HepG2 (cell line): ENCODE data around the gene RPTOR. TPM values are rescaled to one million over a fixed set of nuclear protein-coding genes. Genes with fewer than 3 reads are reported as not detected.

Source experiments
- EZH2 ChIP-seq: conservative IDR thresholded peaks from 2 replicates; pipeline ENCODE4 v1.6.1; 2012; ENCODE audit warnings: mild to moderate bottlenecking, low read depth, low read length, moderate library complexity
- NBN ChIP-seq: fragments of 450-650 bp; conservative IDR thresholded peaks from 2 replicates; pipeline ENCODE4 v1.6.1; 2017
- TP53 ChIP-seq: sonication (generic); formaldehyde crosslinking; conservative IDR thresholded peaks from 2 replicates; pipeline ENCODE4 v1.4.0; 2020; ENCODE audit warnings: missing genetic modification reagents
- ZFP62 ChIP-seq: sonication (generic); formaldehyde crosslinking; IDR thresholded peaks from 2 replicates; pipeline ENCODE4 v1.4.0; 2020; ENCODE audit warnings: missing genetic modification reagents
- ZNF30 ChIP-seq: sonication (generic); formaldehyde crosslinking; IDR thresholded peaks from 2 replicates; pipeline ENCODE4 v1.5.0; 2020; ENCODE audit warnings: mild to moderate bottlenecking, missing genetic modification reagents
- ZNF33A ChIP-seq: sonication (generic); formaldehyde crosslinking; IDR thresholded peaks from 2 replicates; pipeline ENCODE4 v1.5.1; 2020; ENCODE audit warnings: missing genetic modification reagents, mild to moderate bottlenecking, moderate library complexity, borderline replicate concordance
- polyA plus RNA-seq, 8 experiments: library from polyadenylated mRNA; depleted of rRNA in 3 of 8; stranded (reverse) in 7 of 8; unstranded in 1 of 8; fragments of >200 nt; fragmentation: Illumina TruSeq in 4 of 8; extraction: Trizol in 4 of 8; gene quantifications; 2 replicates each; pipeline versions ENCODE4 v1.2.1 to v1.2.3, GENCODE V29; 2011 to 2016; ENCODE audit warnings: low read depth in 4 of 8, missing spikeins in 1 of 8, mixed read lengths in 1 of 8; ENCODE audit not compliant: insufficient read depth in 1 of 8
- total RNA-seq, 5 experiments: library from RNA; depleted of rRNA; stranded (reverse); fragments of >200 nt; fragmentation: Illumina TruSeq; extraction: Trizol; gene quantifications; 2 replicates each; pipeline ENCODE4 v1.2.3, GENCODE V29; 2016; ENCODE audit warnings: low read depth in 1 of 5
- TF ChIP-seq, protein P1 (sequence below): IDR thresholded peaks from 2 replicates; pipeline ENCODE4 v1.6.1; 2016; ENCODE audit warnings: missing biosample characterization, missing genetic modification reagents, low read depth
- TF ChIP-seq, protein P2 (sequence below): sonication (generic); formaldehyde crosslinking; IDR thresholded peaks from 2 replicates; pipeline ENCODE4 v1.9.0; 2021; ENCODE audit warnings: missing genetic modification reagents, borderline replicate concordance
- TF ChIP-seq, protein P3 (sequence below): sonication (generic); formaldehyde crosslinking; IDR thresholded peaks from 2 replicates; pipeline ENCODE4 v1.5.1; 2020; ENCODE audit warnings: mild to moderate bottlenecking, missing genetic modification reagents, moderate library complexity
- TF ChIP-seq, protein P4 (sequence below): sonication (generic); formaldehyde crosslinking; IDR thresholded peaks from 2 replicates; pipeline ENCODE4 v1.5.0; 2020; ENCODE audit warnings: mild to moderate bottlenecking, missing genetic modification reagents, moderate library complexity
- TF ChIP-seq, protein P5 (sequence below): fragments of 450-650 bp; IDR thresholded peaks from 2 replicates; pipeline ENCODE4 v1.6.1; 2017; ENCODE audit warnings: mild to moderate bottlenecking

The RPTOR gene
- total and polyA plus RNA-seq, 2 of the 13 experiments (the other 11 are each of a cell fraction or from before 2014, with no cell fraction given), result 6.6 to 25.3 TPM

DNA sequence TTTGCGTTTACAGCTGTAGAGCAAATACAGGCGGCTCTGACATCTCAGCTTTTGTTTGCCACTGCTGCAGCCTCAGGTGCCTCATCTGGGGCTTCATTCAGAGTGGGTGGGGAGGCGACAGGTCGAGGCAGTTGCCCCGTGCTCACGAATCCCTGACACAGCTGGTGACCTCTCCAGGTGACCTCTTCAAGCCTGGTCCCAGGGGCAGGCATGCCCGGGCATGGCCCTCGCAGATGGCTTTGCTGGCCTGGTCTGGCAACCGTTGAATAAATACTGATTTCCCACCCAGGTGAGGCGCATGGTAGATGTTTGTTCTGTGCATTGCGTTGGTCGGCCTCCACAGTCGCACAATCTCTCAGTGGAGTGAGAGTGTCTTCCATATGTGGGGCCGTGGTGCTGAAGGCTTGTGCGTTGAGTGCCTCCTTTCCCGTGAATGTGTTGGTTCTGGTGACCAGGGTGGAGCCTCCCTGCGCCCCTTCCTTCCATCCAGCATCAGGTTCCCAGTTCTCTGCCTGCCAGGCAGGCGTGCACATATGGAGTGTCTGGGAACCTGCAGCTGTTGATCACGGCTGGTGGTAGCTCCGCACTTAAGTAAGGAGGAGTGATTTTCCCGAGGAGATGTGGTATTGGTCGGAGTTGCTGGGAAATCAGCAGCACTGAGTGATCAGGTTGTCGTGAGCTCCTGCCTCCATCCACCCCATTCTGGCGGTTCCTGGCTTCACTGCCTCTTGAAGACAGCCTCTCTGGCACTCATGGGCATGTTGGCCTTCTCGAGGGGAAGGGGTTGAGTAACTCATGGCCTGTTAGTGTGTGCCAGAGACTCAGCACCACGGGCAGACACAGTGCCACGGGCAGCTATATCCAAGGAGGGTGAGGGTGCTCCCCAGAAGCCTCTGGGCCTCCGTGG lies 149.7 kb downstream of the RPTOR start (continued):
- TF ChIP-seq, protein P1, sequence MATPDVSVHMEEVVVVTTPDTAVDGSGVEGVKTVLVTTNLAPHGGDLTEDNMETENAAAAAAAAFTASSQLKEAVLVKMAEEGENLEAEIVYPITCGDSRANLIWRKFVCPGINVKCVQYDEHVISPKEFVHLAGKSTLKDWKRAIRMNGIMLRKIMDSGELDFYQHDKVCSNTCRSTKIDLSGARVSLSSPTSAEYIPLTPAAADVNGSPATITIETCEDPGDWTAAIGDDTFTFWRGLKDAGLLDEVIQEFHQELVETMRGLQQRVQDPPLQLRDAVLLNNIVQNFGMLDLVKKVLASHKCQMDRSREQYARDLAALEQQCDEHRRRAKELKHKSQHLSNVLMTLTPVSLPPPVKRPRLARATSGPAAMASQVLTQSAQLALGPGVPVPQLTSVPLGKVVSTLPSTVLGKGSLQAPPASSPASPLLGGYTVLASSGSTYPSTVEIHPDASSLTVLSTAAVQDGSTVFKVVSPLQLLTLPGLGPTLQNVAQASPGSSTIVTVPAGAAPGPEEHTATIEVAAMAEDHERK (CRISPR knock-in tag), result no peak
- TF ChIP-seq, protein P2, sequence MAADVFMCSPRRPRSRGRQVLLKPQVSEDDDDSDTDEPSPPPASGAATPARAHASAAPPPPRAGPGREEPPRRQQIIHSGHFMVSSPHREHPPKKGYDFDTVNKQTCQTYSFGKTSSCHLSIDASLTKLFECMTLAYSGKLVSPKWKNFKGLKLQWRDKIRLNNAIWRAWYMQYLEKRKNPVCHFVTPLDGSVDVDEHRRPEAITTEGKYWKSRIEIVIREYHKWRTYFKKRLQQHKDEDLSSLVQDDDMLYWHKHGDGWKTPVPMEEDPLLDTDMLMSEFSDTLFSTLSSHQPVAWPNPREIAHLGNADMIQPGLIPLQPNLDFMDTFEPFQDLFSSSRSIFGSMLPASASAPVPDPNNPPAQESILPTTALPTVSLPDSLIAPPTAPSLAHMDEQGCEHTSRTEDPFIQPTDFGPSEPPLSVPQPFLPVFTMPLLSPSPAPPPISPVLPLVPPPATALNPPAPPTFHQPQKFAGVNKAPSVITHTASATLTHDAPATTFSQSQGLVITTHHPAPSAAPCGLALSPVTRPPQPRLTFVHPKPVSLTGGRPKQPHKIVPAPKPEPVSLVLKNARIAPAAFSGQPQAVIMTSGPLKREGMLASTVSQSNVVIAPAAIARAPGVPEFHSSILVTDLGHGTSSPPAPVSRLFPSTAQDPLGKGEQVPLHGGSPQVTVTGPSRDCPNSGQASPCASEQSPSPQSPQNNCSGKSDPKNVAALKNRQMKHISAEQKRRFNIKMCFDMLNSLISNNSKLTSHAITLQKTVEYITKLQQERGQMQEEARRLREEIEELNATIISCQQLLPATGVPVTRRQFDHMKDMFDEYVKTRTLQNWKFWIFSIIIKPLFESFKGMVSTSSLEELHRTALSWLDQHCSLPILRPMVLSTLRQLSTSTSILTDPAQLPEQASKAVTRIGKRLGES, result no peak
- TF ChIP-seq, protein P3, sequence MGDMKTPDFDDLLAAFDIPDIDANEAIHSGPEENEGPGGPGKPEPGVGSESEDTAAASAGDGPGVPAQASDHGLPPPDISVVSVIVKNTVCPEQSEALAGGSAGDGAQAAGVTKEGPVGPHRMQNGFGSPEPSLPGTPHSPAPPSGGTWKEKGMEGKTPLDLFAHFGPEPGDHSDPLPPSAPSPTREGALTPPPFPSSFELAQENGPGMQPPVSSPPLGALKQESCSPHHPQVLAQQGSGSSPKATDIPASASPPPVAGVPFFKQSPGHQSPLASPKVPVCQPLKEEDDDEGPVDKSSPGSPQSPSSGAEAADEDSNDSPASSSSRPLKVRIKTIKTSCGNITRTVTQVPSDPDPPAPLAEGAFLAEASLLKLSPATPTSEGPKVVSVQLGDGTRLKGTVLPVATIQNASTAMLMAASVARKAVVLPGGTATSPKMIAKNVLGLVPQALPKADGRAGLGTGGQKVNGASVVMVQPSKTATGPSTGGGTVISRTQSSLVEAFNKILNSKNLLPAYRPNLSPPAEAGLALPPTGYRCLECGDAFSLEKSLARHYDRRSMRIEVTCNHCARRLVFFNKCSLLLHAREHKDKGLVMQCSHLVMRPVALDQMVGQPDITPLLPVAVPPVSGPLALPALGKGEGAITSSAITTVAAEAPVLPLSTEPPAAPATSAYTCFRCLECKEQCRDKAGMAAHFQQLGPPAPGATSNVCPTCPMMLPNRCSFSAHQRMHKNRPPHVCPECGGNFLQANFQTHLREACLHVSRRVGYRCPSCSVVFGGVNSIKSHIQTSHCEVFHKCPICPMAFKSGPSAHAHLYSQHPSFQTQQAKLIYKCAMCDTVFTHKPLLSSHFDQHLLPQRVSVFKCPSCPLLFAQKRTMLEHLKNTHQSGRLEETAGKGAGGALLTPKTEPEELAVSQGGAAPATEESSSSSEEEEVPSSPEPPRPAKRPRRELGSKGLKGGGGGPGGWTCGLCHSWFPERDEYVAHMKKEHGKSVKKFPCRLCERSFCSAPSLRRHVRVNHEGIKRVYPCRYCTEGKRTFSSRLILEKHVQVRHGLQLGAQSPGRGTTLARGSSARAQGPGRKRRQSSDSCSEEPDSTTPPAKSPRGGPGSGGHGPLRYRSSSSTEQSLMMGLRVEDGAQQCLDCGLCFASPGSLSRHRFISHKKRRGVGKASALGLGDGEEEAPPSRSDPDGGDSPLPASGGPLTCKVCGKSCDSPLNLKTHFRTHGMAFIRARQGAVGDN, result peak; percentile 64
- TF ChIP-seq ZNF30 (CRISPR knock-in tag), result no peak
- TF ChIP-seq, protein P4, sequence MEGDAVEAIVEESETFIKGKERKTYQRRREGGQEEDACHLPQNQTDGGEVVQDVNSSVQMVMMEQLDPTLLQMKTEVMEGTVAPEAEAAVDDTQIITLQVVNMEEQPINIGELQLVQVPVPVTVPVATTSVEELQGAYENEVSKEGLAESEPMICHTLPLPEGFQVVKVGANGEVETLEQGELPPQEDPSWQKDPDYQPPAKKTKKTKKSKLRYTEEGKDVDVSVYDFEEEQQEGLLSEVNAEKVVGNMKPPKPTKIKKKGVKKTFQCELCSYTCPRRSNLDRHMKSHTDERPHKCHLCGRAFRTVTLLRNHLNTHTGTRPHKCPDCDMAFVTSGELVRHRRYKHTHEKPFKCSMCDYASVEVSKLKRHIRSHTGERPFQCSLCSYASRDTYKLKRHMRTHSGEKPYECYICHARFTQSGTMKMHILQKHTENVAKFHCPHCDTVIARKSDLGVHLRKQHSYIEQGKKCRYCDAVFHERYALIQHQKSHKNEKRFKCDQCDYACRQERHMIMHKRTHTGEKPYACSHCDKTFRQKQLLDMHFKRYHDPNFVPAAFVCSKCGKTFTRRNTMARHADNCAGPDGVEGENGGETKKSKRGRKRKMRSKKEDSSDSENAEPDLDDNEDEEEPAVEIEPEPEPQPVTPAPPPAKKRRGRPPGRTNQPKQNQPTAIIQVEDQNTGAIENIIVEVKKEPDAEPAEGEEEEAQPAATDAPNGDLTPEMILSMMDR (CRISPR knock-in tag), result no peak
- no peak for TF ChIP-seq EZH2
- TF ChIP-seq ZFP62 (CRISPR knock-in tag), result no peak
- TF ChIP-seq, protein P5, sequence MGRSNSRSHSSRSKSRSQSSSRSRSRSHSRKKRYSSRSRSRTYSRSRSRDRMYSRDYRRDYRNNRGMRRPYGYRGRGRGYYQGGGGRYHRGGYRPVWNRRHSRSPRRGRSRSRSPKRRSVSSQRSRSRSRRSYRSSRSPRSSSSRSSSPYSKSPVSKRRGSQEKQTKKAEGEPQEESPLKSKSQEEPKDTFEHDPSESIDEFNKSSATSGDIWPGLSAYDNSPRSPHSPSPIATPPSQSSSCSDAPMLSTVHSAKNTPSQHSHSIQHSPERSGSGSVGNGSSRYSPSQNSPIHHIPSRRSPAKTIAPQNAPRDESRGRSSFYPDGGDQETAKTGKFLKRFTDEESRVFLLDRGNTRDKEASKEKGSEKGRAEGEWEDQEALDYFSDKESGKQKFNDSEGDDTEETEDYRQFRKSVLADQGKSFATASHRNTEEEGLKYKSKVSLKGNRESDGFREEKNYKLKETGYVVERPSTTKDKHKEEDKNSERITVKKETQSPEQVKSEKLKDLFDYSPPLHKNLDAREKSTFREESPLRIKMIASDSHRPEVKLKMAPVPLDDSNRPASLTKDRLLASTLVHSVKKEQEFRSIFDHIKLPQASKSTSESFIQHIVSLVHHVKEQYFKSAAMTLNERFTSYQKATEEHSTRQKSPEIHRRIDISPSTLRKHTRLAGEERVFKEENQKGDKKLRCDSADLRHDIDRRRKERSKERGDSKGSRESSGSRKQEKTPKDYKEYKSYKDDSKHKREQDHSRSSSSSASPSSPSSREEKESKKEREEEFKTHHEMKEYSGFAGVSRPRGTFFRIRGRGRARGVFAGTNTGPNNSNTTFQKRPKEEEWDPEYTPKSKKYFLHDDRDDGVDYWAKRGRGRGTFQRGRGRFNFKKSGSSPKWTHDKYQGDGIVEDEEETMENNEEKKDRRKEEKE, result no peak
- no peak for TF ChIP-seq ZNF33A (CRISPR knock-in tag)
- peak; percentile 94; the same call in 1 of the 2 replicates for TF ChIP-seq TP53
- TF ChIP-seq NBN, result no peak
